ENCODE results near the gene TRPV3. TPM values are rescaled to one million over a fixed set of nuclear protein-coding genes. Genes with fewer than 3 reads are reported as not detected.
"Not testable (repeated sequence)": the region's sequence is repeated elsewhere in the genome, so short reads cannot be mapped to it uniquely, and the experiment has no call there.

The TRPV3 gene
- total RNA-seq (2014; rRNA removed; shearing (Covaris generic)), result 0.66 and 1.4 TPM in 2 replicates

GRCh38 chr17:3557768-3558583 is at the start of gene TRPV3:
Gene TRPV3, minus strand, starts transcription at chr17:3557812. Its CDS starts 2,962 bp downstream, at chr17:3554850.
- peak; percentile 60 for DNase-seq (ENCODE audit: low read depth)

- no peak for DNase-seq (ENCODE audit: low read depth)
Observed at GRCh38 chr17:3603870-3604259, 46.3 kb upstream of the TRPV3 start.

- DNase-seq (ENCODE audit: low read depth), result peak; percentile 76
Observed at GRCh38 chr17:3603119-3603869, 45.7 kb upstream of the TRPV3 start.

GRCh38 chr17:3602499-3602898 is 44.9 kb upstream of the TRPV3 start:
- DNase-seq (ENCODE audit: low read depth), result no peak

GRCh38 chr17:3600529-3601205 is 43.1 kb upstream of the TRPV3 start:
- no peak for DNase-seq (ENCODE audit: low read depth)

- no peak for DNase-seq (ENCODE audit: low read depth)
Observed at GRCh38 chr17:3598078-3598477, 40.5 kb upstream of the TRPV3 start.

- no peak for DNase-seq (ENCODE audit: low read depth)
Observed at GRCh38 chr17:3596804-3597464, 39.3 kb upstream of the TRPV3 start.

GRCh38 chr17:3594976-3595375 is 37.4 kb upstream of the TRPV3 start:
- no peak for DNase-seq (ENCODE audit: low read depth)

- DNase-seq (ENCODE audit: low read depth), result peak; percentile 82
Observed at GRCh38 chr17:3594051-3594800, 36.6 kb upstream of the TRPV3 start.

- no peak for DNase-seq (ENCODE audit: low read depth)
Observed at GRCh38 chr17:3593384-3593783, 35.8 kb upstream of the TRPV3 start.

GRCh38 chr17:3592216-3592860 is 34.7 kb upstream of the TRPV3 start:
- DNase-seq (ENCODE audit: low read depth), result no peak

GRCh38 chr17:3590768-3591167 is 33.2 kb upstream of the TRPV3 start:
- DNase-seq (ENCODE audit: low read depth), result no peak

GRCh38 chr17:3590231-3590630 is 32.6 kb upstream of the TRPV3 start:
- no peak for DNase-seq (ENCODE audit: low read depth)

- DNase-seq (ENCODE audit: low read depth), result no peak
Observed at GRCh38 chr17:3589784-3590183, 32.2 kb upstream of the TRPV3 start.

GRCh38 chr17:3585826-3586225 is 28.2 kb upstream of the TRPV3 start:
- DNase-seq (ENCODE audit: low read depth), result no peak

- no peak for DNase-seq (ENCODE audit: low read depth)
Observed at GRCh38 chr17:3583456-3583855, 25.8 kb upstream of the TRPV3 start.

- no peak for DNase-seq (ENCODE audit: low read depth)
Observed at GRCh38 chr17:3582915-3583314, 25.3 kb upstream of the TRPV3 start.

GRCh38 chr17:3578667-3579066 is 21.1 kb upstream of the TRPV3 start:
- not testable (repeated sequence) for DNase-seq (ENCODE audit: low read depth)

GRCh38 chr17:3576970-3577369 is 19.4 kb upstream of the TRPV3 start:
- no peak for DNase-seq (ENCODE audit: low read depth)

GRCh38 chr17:3575511-3575910 is 17.9 kb upstream of the TRPV3 start:
- peak; percentile 76 for DNase-seq (ENCODE audit: low read depth)

- no peak for DNase-seq (ENCODE audit: low read depth)
Observed at GRCh38 chr17:3574231-3574630, 16.6 kb upstream of the TRPV3 start.
